ENCODE results near the gene TCOF1. TPM values are rescaled to one million over a fixed set of nuclear protein-coding genes. Genes with fewer than 3 reads are reported as not detected.

Gene TCOF1
- total and polyA plus RNA-seq, 2 donors (not counting 3 experiments of a cell fraction or from before 2014, with no cell fraction given): 11.2 to 52.0 TPM

GRCh38 chr5:150398722-150399523 is 41.4 kb downstream of the TCOF1 start:
- no peak overlapping the region for H3K27ac ChIP-seq (ENCODE audit: insufficient read depth, low read depth, low read length)
- BruUV-seq (replicated peaks): no TSS peak
- FAIRE-seq: no peak
- TF ChIP-seq GATA2 (IDR thresholded peaks at IDR 0.05; ENCODE audit: insufficient read depth, insufficient read length, low read depth, low read length): no peak
- TF ChIP-seq POLR2A (IDR thresholded peaks at IDR 0.05; ENCODE audit: low read depth, low read length): no peak
- TF ChIP-seq EZH2 (IDR thresholded peaks at IDR 0.05; ENCODE audit: borderline replicate concordance, low read depth, low read length, severe bottlenecking): no peak
- TF ChIP-seq CTCF (IDR thresholded peaks at IDR 0.05; ENCODE audit: extremely low read depth in 1 of 2, insufficient read depth in 1 of 2, low read depth in 1 of 2, low read length in 2 of 2): peak; percentile 9 to 13
- ChIA-PET CTCF (interaction anchor here (2.1 to 6.1 kb wide), 4 partner anchors 12 to 126 kb away, joined by 6 to 70 read pairs (median 10); no protein-coding TSS in a partner anchor), POLR2A (no interaction called here)
- intact Hi-C loops (cut with micrococcal nuclease): loop anchor here (1.0 kb wide), 1 partner anchor 37 kb away; no protein-coding TSS in a partner anchor
- DNase-seq (ENCODE audit: low read depth, low spot score): no peak
- H3K4me3 ChIP-seq (replicated peaks in 1 of 3; ENCODE audit: insufficient read depth in 1 of 3, low read depth in 1 of 3, low read length in 3 of 3): no peak overlapping the region
- no peaks in the 10 kb centered on the region for H4K20me1 ChIP-seq (replicated peaks; ENCODE audit: control insufficient read depth, extremely low read depth, insufficient read depth, low read length)
- H3K27me3 ChIP-seq (ENCODE audit: control insufficient read depth in 2 of 2, insufficient read depth in 2 of 2, low read length in 2 of 2): no peaks in the 10 kb centered on the region
- dilution Hi-C loops (cut with MboI; ENCODE audit: extremely low pct_ligation_motif_present, low sequenced_read_pairs): no loop called here
- H3K36me3 ChIP-seq (ENCODE audit: control insufficient read depth in 2 of 2, extremely low read depth in 1 of 2, insufficient read depth in 2 of 2, low read length in 2 of 2): peaks cover 5 to 30% of the 10 kb centered on the region in 2 experiments
- no peaks in the 10 kb centered on the region for H3K9me3 ChIP-seq (replicated peaks; ENCODE audit: control insufficient read depth, insufficient read depth, low read length)
- H3K9me1 ChIP-seq (replicated peaks; ENCODE audit: control insufficient read depth, extremely low read depth, insufficient read depth, low read length): no peaks in the 10 kb centered on the region
- no peaks in the 10 kb centered on the region for H3K79me2 ChIP-seq (ENCODE audit: control insufficient read depth, insufficient read depth, low read length)
- H2AFZ ChIP-seq (ENCODE audit: low read depth, low read length): no peak overlapping the region
- no peaks in the 10 kb centered on the region for H3K4me1 ChIP-seq (ENCODE audit: control insufficient read depth, extremely low read depth, insufficient read depth, low read length)
- no peak overlapping the region for H3K9ac ChIP-seq (replicated peaks; ENCODE audit: extremely low read depth, insufficient read depth, low read length)
- H3K4me2 ChIP-seq (ENCODE audit: insufficient read depth, low read length): no peak overlapping the region

Data from endothelial cell of umbilical vein (primary cell).